ENCODE results near the gene KIAA0930.

GRCh38 chr22:45273452-45274075, 32.9 kb upstream of the KIAA0930 start:
- TF ChIP-seq RAD21 (conservative IDR thresholded peaks at IDR 0.05) (no peak), CTCF (IDR thresholded peaks at IDR 0.05; ENCODE audit: poor library complexity, severe bottlenecking) (no peak), POLR2AphosphoS5 (IDR thresholded peaks at IDR 0.05) (no peak), REST (IDR thresholded peaks at IDR 0.05; ENCODE audit: borderline replicate concordance) (no peak), EP300 (conservative IDR thresholded peaks at IDR 0.05; ENCODE audit: poor library complexity, severe bottlenecking) (no peak), EZH2 (IDR thresholded peaks at IDR 0.05; ENCODE audit: borderline replicate concordance, insufficient read depth, low read length, poor library complexity, severe bottlenecking) (no peak), SMC3 (conservative IDR thresholded peaks at IDR 0.05; ENCODE audit: poor library complexity) (no peak), TAF1 (IDR thresholded peaks at IDR 0.05; ENCODE audit: low read depth) (no peak), MXI1 (conservative IDR thresholded peaks at IDR 0.05; ENCODE audit: poor library complexity, severe bottlenecking) (no peak)

Measured in neural cell (in vitro differentiated cells).